SU-DHL-6 (cell line): ENCODE results near the gene ANO2.

Experiments
- H2AFZ ChIP-seq: fragments of 200-600 bp; sonication (generic); 2 replicates; pipeline ENCODE4 v1.6.1; 2014; ENCODE audit warnings: low read depth, mild to moderate bottlenecking, moderate library complexity, mixed read lengths, antibody characterized with exemption, low read length; ENCODE audit not compliant: severe bottlenecking
- H3F3A ChIP-seq: fragments of 200-600 bp; shearing (Covaris generic); 2 replicates; pipeline ENCODE4 v1.6.0; 2016; ENCODE audit warnings: antibody characterized with exemption, mild to moderate bottlenecking; ENCODE audit not compliant: insufficient read depth
- H3K27ac ChIP-seq: fragments of 200-600 bp; sonication (generic); 2 replicates; pipeline ENCODE4 v1.5.1; 2016; ENCODE audit warnings: low read depth, mild to moderate bottlenecking, low read length, moderate library complexity, mixed read lengths
- H3K27me3 ChIP-seq: fragments of 200-600 bp; sonication (generic), shearing (Covaris generic); 2 replicates; pipeline ENCODE4 v1.6.0; 2014; ENCODE audit warnings: mild to moderate bottlenecking, low read length
- H3K36me3 ChIP-seq: fragments of 200-600 bp; sonication (generic); 2 replicates; pipeline ENCODE4 v1.6.1; 2014; ENCODE audit warnings: mild to moderate bottlenecking, low read length, mixed read lengths
- H3K4me2 ChIP-seq: fragments of 300-600, 200-600 bp; shearing (Covaris generic), sonication (generic); 2 replicates; pipeline ENCODE4 v1.6.0; 2014; ENCODE audit warnings: low read length, low read depth, mild to moderate bottlenecking; ENCODE audit not compliant: poor library complexity, severe bottlenecking
- H3K4me3 ChIP-seq: fragments of 200-600 bp; sonication (generic); 2 replicates; pipeline ENCODE4 v1.5.1; 2014; ENCODE audit warnings: antibody characterized with exemption, low read length, mild to moderate bottlenecking, mixed read lengths; ENCODE audit not compliant: insufficient read depth, poor library complexity, severe bottlenecking
- H3K79me2 ChIP-seq: fragments of 200-600 bp; sonication (generic); 2 replicates; pipeline ENCODE4 v1.6.1; 2014; ENCODE audit warnings: mild to moderate bottlenecking, low read length, moderate library complexity; ENCODE audit not compliant: insufficient read depth
- H3K9ac ChIP-seq: fragments of 200-600 bp; sonication (generic); 2 replicates; pipeline ENCODE4 v1.7.0; 2014; ENCODE audit warnings: mild to moderate bottlenecking, low read length
- H3K9me2 ChIP-seq: fragments of 200-600 bp; sonication (generic); replicated peaks from 2 replicates; pipeline ENCODE4 v1.6.1; 2014; ENCODE audit warnings: low read length; ENCODE audit not compliant: insufficient read depth
- H3K9me3 ChIP-seq: fragments of 200-600 bp; sonication (generic); 2 replicates; pipeline ENCODE4 v1.6.1; 2014; ENCODE audit warnings: low read length, mixed read lengths; ENCODE audit not compliant: insufficient read depth
- H4K20me1 ChIP-seq: fragments of 200-600 bp; sonication (generic); 2 replicates; pipeline ENCODE4 v1.6.1; 2014; ENCODE audit warnings: low read depth, mild to moderate bottlenecking, antibody characterized with exemption, low read length, moderate library complexity, mixed read lengths
- CTCF ChIP-seq: fragments of 200-600 bp; sonication (generic); IDR thresholded peaks from one replicate; pipeline ENCODE4 v1.5.1; 2017; ENCODE audit warnings: antibody characterized with exemption, mild to moderate bottlenecking, low read length, moderate library complexity; ENCODE audit not compliant: insufficient read depth, poor library complexity, severe bottlenecking
- EZH2phosphoT487 ChIP-seq: fragments of 200-600 bp; sonication (generic), shearing (Covaris generic); conservative IDR thresholded peaks from 2 replicates; pipeline ENCODE4 v1.6.1; 2018; ENCODE audit warnings: mild to moderate bottlenecking, antibody characterized with exemption, low read length, moderate library complexity, mixed read lengths

The ANO2 gene

GRCh38 chr12:5561846-5562245 is 383.2 kb downstream of the ANO2 start:
- Histone ChIP-seq H2AFZ (no peak overlapping the region), H3K9me2 (no peaks in the 10 kb centered on the region), H3K79me2 (no peaks in the 10 kb centered on the region), H3K27me3 (no peaks in the 10 kb centered on the region), H3K9ac (no peak overlapping the region), H3K4me3 (no peak overlapping the region), H4K20me1 (no peaks in the 10 kb centered on the region), H3K36me3 (no peaks in the 10 kb centered on the region), H3K9me3 (no peaks in the 10 kb centered on the region), H3K4me2 (no peak overlapping the region), H3F3A (no peaks in the 10 kb centered on the region), H3K27ac (no peak overlapping the region)
- TF ChIP-seq EZH2phosphoT487: no peak
- no peak for TF ChIP-seq CTCF

GRCh38 chr12:5561057-5561456 is 384.0 kb downstream of the ANO2 start:
- H3K4me2 ChIP-seq: no peak overlapping the region

GRCh38 chr12:5560265-5560664 is 384.8 kb downstream of the ANO2 start:
- TF ChIP-seq CTCF (no peak), EZH2phosphoT487 (no peak)
- no peak overlapping the region for H3K4me3 ChIP-seq
- H3K27ac ChIP-seq: no peak overlapping the region
- no peaks in the 10 kb centered on the region for H3K27me3 ChIP-seq
- no peak overlapping the region for H2AFZ ChIP-seq
- H3K4me2 ChIP-seq: no peak overlapping the region
- no peak overlapping the region for H3K9ac ChIP-seq
- H3F3A ChIP-seq: no peaks in the 10 kb centered on the region
- H3K79me2 ChIP-seq: no peaks in the 10 kb centered on the region
- H3K36me3 ChIP-seq: no peaks in the 10 kb centered on the region
- H4K20me1 ChIP-seq: no peaks in the 10 kb centered on the region
- no peaks in the 10 kb centered on the region for H3K9me3 ChIP-seq
- H3K9me2 ChIP-seq: no peaks in the 10 kb centered on the region

More at GRCh38 chr12:5561057-5561456, 384.0 kb downstream of the ANO2 start:
- H3K9me3 ChIP-seq: no peaks in the 10 kb centered on the region
- H2AFZ ChIP-seq: no peak overlapping the region
- H3K9ac ChIP-seq: no peak overlapping the region
- H3K4me3 ChIP-seq: no peak overlapping the region
- H3F3A ChIP-seq: no peaks in the 10 kb centered on the region
- no peaks in the 10 kb centered on the region for H3K79me2 ChIP-seq
- no peaks in the 10 kb centered on the region for H4K20me1 ChIP-seq
- H3K27me3 ChIP-seq: no peaks in the 10 kb centered on the region
- TF ChIP-seq CTCF (no peak), EZH2phosphoT487 (no peak)
- no peak overlapping the region for H3K27ac ChIP-seq
- H3K36me3 ChIP-seq: no peaks in the 10 kb centered on the region
- H3K9me2 ChIP-seq: no peaks in the 10 kb centered on the region

GRCh38 chr12:5557906-5558305 is 387.2 kb downstream of the ANO2 start:
- no peak overlapping the region for H3K4me2 ChIP-seq
- H2AFZ ChIP-seq: no peak overlapping the region

More at GRCh38 chr12:5557906-5558305, 387.2 kb downstream of the ANO2 start:
- no peaks in the 10 kb centered on the region for H3K9me3 ChIP-seq
- TF ChIP-seq EZH2phosphoT487: no peak
- no peak for TF ChIP-seq CTCF
- no peaks in the 10 kb centered on the region for H3K36me3 ChIP-seq
- H3K27me3 ChIP-seq: no peaks in the 10 kb centered on the region
- no peaks in the 10 kb centered on the region for H3K79me2 ChIP-seq
- H3K9me2 ChIP-seq: no peaks in the 10 kb centered on the region
- no peak overlapping the region for H3K9ac ChIP-seq
- H4K20me1 ChIP-seq: no peaks in the 10 kb centered on the region
- no peak overlapping the region for H3K4me3 ChIP-seq
- H3F3A ChIP-seq: no peaks in the 10 kb centered on the region
- no peak overlapping the region for H3K27ac ChIP-seq
